Measurements from ENCODE around the gene KIAA1549.

DNA sequence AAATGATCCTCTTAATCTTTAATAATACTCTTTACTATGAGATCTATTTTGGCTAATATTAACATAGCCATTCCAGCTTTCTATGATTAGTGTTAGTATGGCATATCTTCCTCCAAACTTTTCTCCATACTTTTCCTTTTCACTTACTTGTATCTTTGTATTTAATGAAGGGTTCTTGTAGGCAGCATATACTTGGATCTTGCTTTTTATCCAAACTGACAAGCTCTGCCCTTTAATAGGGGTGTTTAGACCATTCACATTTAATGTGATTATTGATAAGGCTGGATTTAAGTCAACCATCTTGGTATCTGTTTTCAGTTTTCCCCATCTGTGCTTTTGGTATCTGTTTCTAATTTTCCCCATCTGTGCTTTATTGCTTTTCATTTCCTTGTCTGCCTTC, 123.5 kb downstream of the KIAA1549 start:
- TF ChIP-seq POLR2AphosphoS5 (IDR thresholded peaks at IDR 0.05) (no peak), POLR2A (IDR thresholded peaks at IDR 0.05; ENCODE audit: low read depth) (no peak), EP300 (IDR thresholded peaks at IDR 0.05) (no peak)
- TF ChIP-seq, protein P1, sequence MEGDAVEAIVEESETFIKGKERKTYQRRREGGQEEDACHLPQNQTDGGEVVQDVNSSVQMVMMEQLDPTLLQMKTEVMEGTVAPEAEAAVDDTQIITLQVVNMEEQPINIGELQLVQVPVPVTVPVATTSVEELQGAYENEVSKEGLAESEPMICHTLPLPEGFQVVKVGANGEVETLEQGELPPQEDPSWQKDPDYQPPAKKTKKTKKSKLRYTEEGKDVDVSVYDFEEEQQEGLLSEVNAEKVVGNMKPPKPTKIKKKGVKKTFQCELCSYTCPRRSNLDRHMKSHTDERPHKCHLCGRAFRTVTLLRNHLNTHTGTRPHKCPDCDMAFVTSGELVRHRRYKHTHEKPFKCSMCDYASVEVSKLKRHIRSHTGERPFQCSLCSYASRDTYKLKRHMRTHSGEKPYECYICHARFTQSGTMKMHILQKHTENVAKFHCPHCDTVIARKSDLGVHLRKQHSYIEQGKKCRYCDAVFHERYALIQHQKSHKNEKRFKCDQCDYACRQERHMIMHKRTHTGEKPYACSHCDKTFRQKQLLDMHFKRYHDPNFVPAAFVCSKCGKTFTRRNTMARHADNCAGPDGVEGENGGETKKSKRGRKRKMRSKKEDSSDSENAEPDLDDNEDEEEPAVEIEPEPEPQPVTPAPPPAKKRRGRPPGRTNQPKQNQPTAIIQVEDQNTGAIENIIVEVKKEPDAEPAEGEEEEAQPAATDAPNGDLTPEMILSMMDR (IDR thresholded peaks at IDR 0.05): no peak
